NCI-H446 (cell line): ENCODE results near the gene LRFN5.
"Not testable (repeated sequence)": the region's sequence is repeated elsewhere in the genome, so short reads cannot be mapped to it uniquely, and the experiment has no call there.

ENCODE experiments used
- DNase-seq, 2 experiments: peaks; one replicate each; lab custom pipeline; 2025; lab: John Stamatoyannopoulos, UW

LRFN5 gene

GRCh38 chr14:41606532-41607303, at the start of gene LRFN5:
Gene LRFN5, plus strand, starts transcription at chr14:41606876.
- DNase-seq: peak; percentile 73 to 80

- DNase-seq: no peak
These were observed 48.2 kb upstream of the LRFN5 start for GRCh38 chr14:41558490-41558889.

DNA sequence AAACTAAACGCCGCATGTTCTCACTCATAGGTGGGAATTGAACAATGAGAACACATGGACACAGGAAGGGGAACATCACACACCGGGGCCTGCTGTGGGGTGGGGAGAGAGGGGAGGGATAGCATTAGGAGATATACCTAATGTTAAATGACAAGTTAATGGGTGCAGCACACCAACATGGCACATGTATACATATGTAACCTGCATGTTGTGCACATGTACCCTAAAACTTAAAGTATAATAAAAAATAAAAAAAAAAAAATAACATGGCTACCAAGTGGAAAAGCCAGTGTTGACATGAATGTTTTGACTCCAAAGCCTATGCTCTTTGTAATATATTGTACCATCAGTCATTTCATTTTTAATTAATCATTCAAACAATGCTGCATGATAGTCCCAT, 39.8 kb upstream of the LRFN5 start:
- not testable (repeated sequence) for DNase-seq

DNA sequence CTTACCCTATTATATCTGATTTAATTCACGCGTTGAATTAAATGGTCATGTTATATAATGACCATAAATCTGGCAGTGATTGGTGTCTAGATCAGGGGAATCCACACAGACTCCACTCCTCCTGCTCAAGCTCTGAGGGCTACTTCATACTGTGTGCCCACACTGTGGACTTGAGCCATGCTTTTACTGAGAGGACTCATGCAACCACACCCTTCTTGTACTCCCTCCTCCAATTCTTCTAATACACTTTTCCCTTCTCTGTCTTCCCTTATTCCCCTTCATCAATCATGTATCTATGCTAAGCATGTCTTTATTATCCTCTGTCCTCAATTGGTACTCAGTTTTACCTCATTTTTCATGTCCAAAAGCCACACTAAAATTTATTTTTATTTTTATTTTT, 37.7 kb upstream of the LRFN5 start:
- DNase-seq: no peak

DNA sequence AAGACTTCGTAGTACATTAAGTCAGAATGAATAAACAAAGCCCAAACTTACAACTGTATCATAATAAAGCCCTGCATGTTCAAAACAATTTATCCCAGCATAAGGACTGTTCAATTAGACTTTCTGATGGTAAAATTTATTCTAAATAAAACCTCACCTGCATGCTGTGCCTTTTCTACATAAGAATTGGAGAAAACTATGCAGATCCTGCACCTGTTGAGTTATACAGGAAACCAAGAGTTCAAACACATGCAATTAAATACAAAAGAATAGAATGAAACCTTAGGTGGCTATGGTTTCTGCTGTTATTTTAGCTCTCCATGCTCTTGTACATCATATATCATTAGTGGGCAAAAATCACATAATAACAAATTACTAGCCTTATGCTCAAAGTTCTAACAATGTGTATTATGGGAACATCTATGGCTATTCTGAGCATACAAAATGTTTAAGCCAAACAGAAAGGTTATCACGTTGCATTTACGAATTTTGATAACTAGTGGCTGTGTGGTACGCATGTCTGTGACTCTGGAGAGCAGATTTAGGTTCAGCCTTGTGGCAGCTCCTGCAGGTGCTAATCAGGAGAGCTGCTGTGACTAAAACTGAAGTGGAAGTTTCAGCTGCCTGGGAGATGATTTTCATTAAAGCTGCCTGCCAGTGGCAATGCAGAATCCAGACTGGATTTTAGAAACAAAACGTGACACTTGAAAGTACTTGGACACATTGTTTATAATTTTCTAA, 36.1 kb upstream of the LRFN5 start:
- DNase-seq: no peak

DNA sequence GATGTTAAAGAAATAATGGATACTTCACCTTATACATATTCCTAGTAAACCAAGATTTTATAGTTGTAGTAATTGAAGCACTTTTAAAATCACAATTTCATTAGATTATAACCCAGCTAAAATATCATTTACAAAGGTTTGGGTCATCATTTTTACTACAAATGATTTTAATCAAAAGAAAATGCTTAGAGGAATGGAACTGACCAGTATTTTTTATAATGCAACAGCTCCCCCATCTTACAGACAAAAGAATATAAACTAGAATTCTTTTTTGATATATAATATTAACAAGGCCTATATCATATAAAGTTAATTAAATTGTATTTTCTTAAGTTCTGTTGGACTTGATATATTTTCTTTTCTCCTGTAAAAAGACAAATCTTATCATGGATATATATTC, 20.4 kb upstream of the LRFN5 start:
- no peak for DNase-seq

GRCh38 chr14:41597647-41598046, 9.0 kb upstream of the LRFN5 start:
- DNase-seq: no peak

GRCh38 chr14:41599805-41600385, 6.8 kb upstream of the LRFN5 start:
- not testable (repeated sequence) for DNase-seq

- DNase-seq: peak; percentile 89 to 91
These were observed 1.8 kb upstream of the LRFN5 start for GRCh38 chr14:41604721-41605531.

- peak; percentile 76 to 80 for DNase-seq
These were observed 960 bp upstream of the LRFN5 start for GRCh38 chr14:41605550-41606281.

- peak in 1 of 2 experiments; percentile 76 for DNase-seq
These were observed 469 bp upstream of the LRFN5 start for GRCh38 chr14:41606282-41606531.

GRCh38 chr14:41607304-41607775, 664 bp downstream of the LRFN5 start:
- peak in 1 of 2 experiments; percentile 70 for DNase-seq

- peak; percentile 22 to 47 for DNase-seq
These were observed 1.4 kb downstream of the LRFN5 start for GRCh38 chr14:41607966-41608663.

DNA sequence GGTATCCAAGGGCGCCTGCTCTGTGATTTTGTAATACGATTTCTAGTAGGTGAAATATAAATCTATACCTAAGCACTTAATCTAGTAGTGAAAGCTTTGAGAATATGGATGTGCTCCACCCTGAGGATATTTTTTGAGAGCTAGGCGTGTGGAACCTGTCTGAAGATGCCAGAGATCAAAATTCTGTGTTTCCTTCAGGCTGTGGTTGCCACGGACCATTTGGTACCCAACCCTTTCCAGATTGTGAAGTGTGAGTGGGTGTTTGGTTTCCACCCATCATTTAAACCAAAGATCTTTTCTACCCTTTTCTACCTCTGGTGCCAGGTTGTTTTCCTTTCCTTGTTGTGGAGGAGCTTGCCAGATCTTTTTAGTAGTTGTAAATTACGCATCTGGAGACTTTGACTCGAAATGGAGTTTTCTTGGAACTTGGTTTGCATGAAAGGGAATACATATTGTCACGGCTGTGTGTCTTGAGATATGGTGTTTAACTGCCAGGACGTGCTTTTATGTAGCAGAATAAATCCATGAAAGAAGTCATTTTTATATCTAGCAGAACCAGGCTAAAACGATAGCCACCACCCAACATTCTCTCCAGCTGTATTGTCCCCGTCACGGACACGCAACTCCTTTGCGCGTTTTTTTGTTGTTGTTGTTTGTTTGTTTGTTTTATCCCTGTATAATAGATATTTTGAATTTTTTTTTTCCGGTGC, 2.2 kb downstream of the LRFN5 start:
- peak; percentile 21 to 35 for DNase-seq

DNA sequence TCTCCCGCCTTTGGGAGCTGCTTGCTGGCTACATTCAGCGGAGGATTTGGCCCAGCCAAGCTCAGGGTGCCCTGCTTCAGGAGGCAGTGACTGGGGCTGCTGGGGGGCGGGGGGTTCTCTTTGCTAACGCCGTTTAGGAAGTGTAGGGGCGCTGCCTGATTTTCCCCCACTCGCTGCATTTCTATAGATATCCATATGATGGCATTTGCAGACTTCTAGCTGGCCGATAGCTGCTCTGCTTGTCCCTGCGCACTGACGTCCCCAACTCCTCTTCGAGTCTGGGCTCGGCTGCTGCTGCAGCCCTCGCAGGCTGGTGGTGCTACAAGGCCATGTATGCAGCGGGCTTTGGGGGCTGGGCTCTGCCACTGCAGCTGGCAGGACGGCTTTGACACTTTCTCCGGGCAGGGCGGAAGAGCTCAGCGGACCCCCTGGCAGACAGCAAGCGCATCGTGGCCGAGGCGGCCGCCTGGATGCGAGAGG, 3.1 kb downstream of the LRFN5 start:
- peak; percentile 86 to 97 for DNase-seq

DNA sequence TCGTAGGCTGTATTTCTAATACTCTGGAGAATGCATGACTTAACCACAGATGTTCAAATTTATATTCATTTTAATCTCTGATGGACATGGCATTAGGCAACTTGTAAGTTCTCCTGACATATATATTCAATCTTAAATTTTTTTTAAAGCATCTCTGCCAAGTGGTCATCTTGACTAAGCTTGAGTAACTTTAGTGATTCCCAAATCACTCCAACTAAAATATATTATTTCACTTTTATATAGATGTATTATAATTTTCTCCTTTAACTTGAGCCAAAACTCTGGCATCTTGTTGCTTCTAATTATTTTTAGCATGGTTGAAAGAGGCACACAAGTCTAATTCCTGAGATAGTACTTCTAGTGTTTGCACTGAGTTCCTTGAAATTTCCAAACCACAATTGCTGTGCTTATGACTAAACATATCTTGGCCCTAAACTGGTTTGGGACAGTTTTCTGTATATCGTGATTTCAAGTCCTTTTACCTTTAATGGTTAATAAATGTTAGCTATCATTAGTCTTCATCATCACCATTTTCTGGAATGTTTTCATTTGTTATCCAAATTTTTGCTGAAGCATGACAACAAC, 8.4 kb downstream of the LRFN5 start:
- no peak for DNase-seq

- no peak for DNase-seq
These were observed 17.1 kb downstream of the LRFN5 start for GRCh38 chr14:41623736-41624135.

- no peak for DNase-seq
These were observed 23.2 kb downstream of the LRFN5 start for GRCh38 chr14:41629876-41630275.

GRCh38 chr14:41634286-41634685, 27.6 kb downstream of the LRFN5 start:
- DNase-seq: peak; percentile 51 to 59
